HG02970 (cell line): ENCODE data around the gene ZSWIM6.

ENCODE experiments used
- ATAC-seq: cut with Tn5 transposase; IDR thresholded peaks from one replicate; pipeline ENCODE4 v1.9.1; 2021; ENCODE audit warnings: mild to moderate bottlenecking, moderate library complexity, moderate number of reproducible peaks; ENCODE audit not compliant: unreplicated experiment, low FRiP score

The ZSWIM6 gene

DNA sequence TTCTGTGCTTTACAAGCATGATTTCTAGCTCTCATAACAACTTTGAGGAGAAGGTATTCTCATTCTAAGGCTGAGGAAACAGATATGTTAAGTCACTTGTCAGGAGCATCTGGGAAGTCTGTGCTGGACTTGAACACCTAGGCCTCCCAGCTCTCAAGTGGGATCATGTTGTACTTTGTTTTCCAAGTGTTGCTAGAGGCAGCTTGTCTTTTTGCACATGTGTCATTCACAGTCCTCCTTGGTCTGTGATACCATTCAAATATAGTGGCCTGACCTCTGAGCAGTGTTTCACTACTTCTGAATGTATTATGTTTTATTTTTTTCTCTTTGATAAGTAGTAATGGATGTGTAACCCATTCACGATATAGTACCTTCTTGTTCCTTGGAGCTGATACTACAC, 21.2 kb downstream of the ZSWIM6 start:
- ATAC-seq: no peak

DNA sequence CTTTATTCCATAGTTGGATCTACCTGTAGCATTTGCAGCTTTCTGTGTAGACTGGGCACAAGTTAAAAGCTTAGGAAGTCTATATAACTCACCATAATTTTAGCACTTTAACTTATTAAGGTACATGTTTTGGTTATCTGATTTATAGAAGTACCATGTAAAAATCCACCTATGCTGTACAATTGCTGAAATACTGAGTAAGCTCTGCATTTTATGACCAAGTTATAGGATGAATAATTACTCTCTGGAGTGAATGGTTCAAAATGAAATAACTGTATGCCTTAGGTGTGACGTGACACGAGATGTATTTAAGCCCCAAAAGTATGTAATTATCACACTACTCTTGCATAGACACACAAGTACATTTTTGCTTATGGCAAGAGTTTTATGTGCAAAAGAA, 22.1 kb downstream of the ZSWIM6 start:
- no peak for ATAC-seq

DNA sequence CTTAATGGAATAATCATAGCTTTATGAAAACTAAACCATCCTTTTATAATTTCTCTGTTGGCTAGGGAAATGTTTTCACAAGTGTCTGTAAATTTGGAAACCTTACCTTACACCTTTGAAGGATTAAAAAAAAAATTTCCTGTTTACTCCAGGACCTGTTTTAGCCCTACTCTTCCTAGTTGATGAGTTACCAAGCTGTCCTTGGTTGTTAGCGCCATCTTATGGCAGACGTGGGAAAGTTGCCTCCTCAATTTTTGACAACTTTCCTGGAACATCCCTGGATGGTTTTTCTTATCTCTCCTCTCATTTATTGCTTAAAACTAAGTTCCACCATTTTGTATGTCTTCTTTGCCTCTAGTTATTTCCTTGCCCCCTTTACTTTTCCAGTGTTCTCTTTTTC, 25.7 kb downstream of the ZSWIM6 start:
- no peak for ATAC-seq

DNA sequence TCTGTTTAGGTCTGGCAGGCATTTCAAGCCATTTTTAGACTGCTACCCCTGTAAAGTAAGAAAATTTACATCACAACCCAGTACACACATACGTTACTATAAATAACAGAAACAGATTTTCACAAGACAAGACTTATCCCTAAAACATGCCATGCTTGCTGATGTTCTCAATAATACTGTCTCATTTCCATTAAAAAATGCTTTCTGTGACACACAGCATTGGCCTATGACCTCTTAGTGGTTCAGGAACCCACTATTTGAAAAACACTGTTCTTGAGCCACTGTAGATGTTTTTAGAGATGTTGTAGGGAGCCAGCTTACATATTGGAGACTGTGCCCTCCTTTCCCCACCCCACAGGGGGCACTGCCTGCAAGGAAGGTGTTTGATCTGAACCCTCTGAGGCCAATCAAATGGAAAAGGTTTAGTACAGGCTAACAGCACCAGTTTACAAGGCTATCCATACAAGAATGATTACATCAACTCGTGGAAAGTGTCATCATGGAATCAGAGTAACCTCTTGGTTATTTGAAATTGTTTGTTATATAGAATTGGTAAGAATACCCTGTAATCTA, 30.8 kb downstream of the ZSWIM6 start:
- no peak for ATAC-seq

DNA sequence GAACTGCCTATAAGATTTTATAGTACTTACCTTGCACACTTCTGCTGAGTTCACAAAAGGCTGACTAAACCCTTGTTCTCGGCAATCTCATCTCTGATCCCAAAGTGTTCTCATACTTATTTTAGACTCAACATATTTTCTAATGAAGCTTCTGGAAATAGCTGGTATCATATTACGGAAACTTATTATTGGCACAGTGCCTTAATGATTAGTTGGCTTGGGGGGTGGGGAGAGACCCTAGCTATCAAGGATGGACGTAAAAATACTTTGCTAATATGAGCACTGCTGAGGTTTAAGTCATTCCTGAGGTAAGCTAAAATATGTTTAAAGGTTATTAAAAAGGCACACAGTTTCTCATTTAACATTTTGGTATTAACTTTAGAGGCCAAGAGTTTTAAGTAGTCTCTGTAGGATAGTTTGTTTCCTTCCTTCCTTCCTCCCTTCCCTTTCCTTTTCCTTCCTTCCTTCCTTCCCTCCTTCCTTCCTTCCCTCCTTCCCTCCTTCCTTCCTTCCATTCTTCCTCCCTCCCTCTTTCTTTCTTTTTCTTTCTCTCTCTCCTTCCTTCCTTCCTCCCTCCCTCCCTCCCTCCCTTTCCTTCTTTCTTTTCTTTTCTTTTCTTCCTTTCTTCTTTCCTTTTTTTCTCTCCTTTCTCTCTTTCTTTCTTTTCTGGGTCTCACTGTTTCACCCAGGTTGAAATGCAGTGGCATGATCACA, 31.5 kb downstream of the ZSWIM6 start:
- ATAC-seq: no peak

DNA sequence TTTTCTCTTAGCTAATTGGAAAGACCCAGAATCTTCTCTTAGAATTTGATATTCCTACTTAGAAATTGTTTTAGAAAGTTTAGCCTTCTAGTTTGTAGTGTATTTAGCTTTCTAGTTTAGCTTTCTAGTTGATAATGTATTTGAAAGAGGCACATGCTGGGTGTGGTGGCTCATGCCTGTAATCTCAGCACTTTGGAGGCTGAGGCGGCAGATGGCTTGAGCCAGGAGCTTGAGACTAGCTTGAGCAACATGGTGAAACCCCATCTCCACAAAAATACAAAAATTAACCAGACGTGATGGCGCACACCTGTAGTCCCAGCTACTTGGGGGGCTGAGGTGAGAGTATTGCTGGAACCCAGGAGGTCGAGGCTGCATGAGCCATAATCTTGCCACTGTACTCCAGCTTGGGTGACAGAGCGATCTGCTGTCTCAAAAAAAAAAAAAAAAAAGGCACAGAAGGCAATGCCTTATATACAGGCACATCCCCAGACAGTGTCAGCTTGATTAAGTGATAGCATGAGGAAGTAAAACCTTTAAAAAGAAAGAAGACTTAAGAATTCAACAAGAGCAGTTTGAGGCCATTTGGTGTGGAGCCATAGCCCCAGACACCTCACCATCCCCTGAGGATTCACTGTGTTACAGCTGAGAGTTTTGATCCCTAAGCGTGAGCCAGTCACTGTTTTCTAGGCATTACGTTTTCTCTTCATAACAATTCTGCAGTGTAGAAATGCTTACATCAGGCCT, 34.6 kb downstream of the ZSWIM6 start:
- ATAC-seq: no peak

DNA sequence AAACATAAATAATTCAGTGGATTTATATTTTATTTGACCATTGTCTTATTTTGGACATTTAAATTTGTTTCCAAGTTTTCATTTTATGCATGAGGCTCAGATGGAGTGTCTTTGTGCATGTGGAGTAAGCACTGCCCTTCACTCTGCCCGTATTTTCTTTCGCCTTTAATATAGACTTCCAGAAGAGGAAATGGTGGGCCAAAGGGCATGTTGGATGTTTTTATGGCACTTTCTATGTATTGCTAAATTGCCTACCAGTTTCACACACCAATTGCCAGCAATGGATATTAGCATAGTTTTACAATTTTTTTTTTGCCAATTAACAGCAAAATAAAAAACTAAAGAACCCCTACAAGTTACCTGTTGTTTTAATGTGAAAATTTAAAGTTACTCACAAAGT, 38.4 kb downstream of the ZSWIM6 start:
- no peak for ATAC-seq

DNA sequence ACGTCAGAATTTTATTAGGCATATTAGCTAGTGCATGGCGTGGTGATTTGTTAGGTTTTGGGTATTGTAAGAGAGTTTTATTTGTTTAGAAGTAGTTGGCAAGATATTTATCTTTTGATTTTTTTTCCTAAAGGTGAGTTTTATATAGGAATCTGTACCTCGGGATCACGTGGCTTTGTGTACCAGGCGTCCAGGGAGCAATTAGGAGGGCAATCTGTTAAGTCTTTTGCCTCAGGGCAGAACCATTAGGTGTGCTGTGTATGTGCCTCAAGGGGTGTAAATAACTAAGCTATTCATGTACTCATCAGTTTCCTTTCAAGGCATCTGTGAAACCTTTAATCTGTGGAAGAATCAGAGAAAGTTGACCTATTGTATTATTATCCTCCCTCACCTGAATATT, 39.4 kb downstream of the ZSWIM6 start:
- ATAC-seq: no peak

DNA sequence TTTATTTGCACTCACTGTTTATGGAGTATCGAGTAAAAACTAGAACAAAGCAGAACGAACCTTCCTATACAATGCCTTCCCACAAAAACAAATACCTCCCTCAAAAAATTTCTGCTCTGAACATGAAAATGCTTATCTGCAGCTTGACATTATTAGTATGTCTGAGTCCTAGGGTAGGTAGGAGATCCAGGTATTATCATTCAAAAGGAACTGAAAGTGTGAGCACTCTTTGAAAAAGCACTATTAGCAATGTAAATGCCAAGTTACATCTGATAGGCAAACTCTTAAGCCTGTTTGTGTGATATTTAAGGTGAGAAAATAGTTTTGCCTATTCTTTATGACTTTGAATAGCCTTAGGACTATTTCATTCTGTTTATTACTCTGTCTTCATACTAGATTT, 47.6 kb downstream of the ZSWIM6 start:
- ATAC-seq: no peak

DNA sequence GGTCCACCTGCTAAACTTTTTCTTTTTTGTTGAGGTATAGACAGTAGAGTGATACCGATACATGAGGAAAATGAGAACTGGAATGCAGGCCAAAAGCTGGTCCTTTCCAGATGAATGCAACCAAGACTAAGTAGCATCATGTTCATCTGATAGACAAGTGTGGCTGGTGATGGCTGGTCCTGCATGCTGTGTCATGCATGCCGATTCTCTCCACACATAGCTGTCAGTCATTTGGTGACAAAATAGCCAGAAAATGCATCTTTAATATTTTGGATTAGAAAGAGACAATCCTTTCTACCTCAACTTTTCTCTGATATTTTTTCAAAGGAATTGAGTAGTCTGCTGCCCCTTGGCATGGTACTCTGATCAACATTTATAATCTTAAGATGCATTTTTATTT, 49.9 kb downstream of the ZSWIM6 start:
- no peak for ATAC-seq

DNA sequence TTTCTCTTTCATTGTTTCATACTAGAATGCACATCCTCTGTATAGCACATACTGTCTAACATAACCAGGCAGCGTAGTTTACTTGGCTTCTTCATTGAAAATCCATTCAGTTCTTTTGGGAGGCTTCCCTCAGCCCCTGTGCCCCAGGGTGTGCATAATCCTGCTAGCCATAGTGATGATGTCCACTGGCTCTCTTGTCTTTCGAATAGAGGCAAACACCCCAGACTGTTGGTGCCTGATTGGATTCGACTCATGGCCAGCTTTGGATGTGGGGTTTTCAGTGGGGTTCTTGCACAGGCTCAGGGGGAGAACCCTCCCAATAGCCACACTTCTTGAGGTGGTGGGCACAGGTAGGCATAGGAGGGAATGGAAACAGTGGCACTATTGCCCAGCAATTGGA, 53.6 kb downstream of the ZSWIM6 start:
- no peak for ATAC-seq

DNA sequence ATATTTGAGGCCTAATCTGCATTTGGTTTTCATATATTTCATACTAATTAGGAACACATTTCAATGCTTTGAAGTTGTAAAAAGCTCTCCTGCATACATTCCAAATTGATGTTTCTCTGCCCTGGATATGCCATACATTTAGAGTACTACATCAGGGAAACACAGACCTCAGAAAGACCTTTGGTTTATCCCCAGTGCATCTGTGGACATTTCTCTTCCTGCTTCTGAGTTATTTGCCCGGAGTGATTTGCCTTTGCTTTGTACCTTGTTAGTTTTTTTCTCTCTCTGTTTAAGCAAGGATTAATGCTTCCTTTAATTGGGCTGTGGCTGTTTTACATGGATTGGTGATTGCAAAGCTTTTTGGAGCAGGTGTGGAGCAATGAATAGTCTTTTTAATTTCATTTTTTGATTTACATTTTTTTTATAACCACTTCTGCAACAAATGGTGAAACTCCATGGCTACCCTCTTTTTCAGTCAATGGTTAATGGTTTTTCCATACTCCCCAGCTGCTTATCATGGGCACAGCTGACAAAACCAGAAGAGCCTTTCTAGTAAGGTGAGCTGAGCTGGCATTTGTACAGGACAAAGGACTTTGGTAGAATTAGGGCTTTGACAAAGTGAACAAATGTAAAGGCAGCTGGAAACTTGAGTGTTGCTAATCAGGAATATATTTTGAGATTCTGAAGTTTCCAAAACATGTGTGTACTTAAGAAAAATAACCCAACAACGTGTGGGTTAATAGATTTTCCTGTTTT, 54.2 kb downstream of the ZSWIM6 start:
- ATAC-seq: no peak

DNA sequence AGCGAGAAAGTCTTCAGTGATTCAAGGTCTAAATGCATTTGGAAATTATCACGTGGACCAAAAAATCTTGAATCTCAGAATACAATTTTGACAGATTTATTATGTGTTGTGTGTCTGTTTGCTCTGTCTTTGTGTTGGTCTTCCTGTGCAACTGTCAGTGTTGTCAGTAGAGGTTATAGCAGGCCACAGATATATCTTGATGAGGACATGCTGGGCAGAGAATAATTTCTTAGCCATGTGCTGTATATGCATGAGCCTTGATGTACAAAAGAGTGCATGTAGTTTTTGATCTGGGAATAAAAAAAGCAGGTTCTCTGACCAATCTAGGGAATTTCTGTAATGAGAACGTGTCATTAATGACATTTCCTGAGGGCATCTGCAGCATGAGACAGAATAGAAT, 57.6 kb downstream of the ZSWIM6 start:
- ATAC-seq: no peak

DNA sequence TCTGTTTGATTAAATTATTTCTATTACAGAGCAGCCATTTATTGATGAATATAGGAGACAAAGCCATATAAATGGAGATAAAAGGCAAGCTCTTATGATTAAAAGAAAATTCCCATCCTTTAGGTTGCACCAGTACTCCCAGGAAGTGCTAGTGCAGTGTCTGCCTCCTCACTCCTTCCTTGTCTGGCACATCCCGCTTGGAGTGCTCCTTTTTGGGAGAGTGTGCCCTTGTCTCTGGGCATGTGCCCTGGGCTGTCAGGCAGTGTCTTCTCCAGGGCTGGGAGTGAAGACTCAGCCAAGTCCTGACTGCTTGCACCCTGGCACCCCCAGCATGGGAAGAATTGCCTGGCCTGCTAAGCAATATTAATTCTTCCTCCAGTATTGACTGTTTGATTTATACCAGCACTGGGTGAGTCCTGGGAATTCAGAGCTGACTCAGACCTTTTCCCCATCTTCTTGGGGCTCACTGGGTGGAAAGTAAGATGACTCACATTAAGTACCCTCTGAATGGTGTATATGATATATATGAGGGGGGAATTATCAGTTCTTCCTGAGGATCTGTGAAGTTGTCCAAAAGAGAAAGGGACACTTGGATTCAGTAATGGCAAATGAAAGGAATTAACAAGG, 62.1 kb downstream of the ZSWIM6 start:
- ATAC-seq: no peak

DNA sequence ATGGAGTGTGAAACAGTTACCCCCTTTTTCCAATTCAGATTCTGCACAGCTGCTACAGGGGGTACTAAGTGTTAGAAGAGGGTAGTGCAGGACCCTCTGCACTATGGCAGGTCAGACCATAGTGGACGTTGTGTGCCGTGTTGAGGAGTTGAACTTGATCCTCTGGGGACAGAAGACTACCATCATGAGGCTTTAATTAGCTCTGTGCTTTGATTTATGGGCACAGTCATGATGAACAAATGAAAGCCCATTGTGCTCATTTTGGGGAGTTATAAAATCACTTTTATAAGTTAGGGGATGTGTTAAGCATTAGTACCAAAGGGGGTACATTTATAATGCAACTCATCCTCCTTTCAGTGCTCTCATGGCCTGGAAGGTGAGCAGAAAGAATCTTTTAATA, 62.7 kb downstream of the ZSWIM6 start:
- ATAC-seq: no peak

DNA sequence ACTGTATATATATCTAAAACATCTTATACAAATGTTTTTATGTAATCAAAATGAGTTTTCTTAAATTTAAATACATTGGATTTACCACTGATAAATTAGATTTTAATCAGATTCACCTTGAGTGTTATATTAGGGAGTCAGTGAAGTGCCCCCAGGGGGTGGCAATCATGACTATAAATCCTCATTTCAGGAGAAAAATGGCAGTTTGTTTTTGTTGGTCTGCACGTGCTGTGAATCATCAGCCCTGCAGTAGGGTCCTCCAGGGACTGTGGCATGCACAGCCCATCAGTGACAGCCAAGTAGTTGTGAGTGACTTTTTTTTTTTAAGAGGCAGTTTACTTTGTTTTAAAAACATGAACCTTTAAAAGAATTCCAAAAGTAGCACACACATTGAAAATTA, 65.2 kb downstream of the ZSWIM6 start:
- no peak for ATAC-seq

DNA sequence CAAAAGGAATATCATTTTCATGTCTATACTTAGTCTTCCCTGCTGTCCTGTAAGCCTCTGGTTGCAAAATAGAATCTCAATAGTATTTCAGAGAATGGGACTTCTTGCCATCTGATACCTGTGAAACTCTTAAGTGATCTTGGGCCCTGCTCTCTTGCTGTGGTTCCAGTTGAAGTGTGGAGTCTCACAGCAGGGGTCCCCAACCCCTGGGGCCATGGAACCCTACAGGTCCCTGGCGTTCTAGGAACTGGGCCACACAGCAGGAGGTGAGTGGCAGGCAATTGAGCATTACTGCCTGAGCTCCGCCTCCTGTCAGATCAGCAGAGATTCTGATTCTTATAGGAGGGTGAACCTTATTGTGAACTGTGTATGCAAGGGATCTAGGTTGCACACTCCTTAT, 65.9 kb downstream of the ZSWIM6 start:
- ATAC-seq: no peak

DNA sequence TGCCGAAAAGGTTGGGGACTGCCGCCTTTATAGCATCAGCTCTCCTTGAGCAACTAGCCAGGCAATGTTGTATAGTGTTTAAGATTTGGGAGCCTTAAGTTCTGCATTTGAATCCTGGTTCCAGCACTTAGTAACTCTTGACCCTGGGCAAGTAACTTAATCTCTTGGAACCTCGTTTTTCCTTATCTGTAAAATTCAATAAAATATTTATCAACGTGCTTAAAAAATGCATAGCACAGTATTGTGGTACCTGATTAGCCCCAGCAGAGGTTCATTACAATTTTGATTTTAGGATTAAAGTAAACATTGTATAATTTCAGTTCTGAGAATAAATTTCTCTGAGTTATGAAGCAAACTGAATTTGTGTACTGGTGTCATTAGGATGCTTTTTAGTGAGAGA, 66.4 kb downstream of the ZSWIM6 start:
- ATAC-seq: no peak

DNA sequence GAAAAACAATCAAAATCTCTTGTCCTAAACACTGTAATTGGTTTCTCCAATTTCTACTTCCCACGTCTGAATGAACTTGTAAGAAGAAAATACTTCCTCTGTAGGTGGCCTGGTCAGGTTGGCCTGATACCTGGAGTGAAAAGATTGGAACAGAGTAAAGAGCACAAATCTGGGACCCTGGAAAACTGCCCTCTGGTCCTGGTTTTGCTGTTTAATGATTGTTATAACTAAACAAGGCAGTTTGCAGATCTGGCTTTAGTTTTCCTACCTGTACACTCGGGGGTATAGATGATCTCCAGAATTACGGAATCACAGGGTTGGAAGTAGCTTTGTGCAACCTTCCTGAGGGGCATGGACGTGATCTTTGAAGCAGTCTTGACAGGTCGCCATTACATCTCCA, 67.6 kb downstream of the ZSWIM6 start:
- ATAC-seq: no peak

DNA sequence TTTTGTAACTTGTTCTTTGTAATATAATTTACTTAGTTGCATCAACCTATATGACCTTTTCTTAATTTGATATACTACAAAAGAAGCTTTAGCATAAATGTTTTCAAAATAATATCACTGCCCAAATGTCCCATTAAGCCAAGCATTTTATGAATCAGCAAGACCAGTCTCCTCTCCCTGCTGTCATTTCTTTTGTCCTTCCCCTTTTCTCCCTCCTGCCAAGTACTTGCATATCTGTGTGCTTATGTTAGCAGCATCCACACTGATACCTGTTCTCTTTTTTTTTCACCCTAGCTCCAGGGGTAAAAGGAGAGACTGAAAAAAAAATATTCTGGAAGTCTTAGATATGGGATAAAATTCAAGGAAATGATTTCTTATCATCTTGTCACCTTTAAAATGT, 69.7 kb downstream of the ZSWIM6 start:
- no peak for ATAC-seq
